NAMALWA (cell line): ENCODE measurements around the gene BTBD10.

Experiments
- DNase-seq: peaks from one replicate; pipeline ENCODE4 v3.0.0-alpha.2; 2015; ENCODE audit warnings: low spot score

Gene BTBD10

GRCh38 chr11:13338427-13339069 is 124.5 kb downstream of the BTBD10 start:
- DNase-seq = no peak

GRCh38 chr11:13338019-13338426 is 125.0 kb downstream of the BTBD10 start:
- no peak for DNase-seq
